ENCODE results near the gene PGM2.
"Not testable (repeated sequence)": the region's sequence is repeated elsewhere in the genome, so short reads cannot be mapped to it uniquely, and the experiment has no call there.

The PGM2 gene

DNA sequence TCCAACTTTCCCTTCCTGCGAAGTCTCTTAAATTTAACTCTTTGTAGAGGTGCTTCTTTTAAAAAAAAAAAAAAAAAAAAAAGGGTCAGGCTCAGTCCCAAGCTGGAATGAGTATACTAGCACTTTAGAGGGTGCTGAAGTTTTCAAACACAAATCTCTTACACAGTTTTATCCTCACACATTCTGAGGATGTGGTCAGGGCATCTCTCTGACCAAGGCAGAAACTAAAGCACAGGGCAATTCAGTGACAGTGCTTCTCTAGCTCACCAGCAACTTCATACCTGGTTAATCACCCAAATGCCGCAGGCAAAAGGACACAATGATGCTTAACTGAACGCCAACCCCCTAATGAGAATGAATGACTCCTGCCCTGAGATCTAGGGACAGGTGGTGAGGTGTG, 9.8 kb upstream of the PGM2 start:
- no peak for DNase-seq (ENCODE audit: low read depth in 1 of 2, low spot score in 1 of 2)

DNA sequence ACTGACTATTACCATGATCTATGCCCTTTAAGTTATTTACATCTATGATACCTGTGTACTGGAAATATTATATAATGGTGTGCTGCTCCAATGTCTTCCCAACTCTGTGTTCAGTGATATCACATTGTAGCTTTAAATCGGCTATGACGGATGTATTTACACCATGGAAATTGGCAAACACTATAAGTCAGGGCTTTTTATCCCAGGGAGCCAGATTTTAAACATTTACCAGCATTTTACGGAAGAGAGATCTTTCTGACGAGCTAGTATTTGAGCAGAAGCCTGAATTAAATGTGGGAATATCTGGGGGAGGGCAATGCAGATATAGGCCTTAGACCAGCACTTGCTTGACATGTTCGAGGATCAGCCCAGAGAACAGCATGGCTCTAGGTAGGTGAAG, 7.7 kb upstream of the PGM2 start:
- DNase-seq (ENCODE audit: low read depth in 1 of 2, low spot score in 1 of 2), result no peak

DNA sequence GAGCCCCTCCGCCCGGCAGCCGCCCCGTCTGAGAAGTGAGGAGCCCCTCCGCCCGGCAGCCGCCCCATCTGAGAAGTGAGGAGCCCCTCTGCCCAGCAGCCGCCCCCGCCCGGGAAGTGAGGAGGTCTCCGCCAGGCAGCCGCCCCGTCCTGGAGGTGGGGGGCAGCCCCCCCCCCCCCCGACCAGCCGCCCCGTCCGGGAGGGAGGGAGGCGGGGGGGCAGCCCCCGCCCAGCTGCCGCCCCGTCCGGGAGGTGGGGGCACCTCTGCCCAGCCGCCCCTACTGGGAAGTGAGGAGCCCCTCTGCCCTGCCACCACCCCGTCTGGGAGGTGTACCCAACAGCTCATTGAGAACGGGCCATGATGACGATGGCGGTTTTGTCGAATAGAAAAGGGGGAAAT, 6.0 kb upstream of the PGM2 start:
- DNase-seq (ENCODE audit: low read depth in 1 of 2, low spot score in 1 of 2), result not testable (repeated sequence)

- DNase-seq (ENCODE audit: low read depth in 1 of 2, low spot score in 1 of 2), result no peak
Observed at GRCh38 chr4:37821953-37822605, 4.4 kb upstream of the PGM2 start.

DNA sequence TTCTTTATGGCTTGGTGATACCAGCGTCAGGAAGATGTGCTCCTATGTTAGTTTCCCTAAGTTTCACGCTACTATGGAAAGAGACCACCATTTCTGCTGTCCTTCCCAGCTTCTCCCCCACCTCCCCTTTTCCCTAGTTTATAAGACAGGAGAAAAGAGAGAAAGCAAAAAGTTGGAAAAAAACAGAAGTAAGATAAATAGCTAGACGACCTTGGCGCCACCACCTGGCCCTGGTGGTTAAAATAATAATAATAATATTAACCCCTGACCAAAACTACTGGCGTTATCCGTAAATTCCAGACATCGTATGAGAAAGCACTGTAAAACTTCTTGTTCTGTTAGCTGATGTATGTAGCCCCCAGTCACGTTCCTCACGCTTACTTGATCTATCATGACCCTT, 985 bp upstream of the PGM2 start:
- not testable (repeated sequence) for DNase-seq (ENCODE audit: low read depth in 1 of 2, low spot score in 1 of 2)

GRCh38 chr4:37825968-37826294, 555 bp upstream of the PGM2 start:
- no peak for DNase-seq (ENCODE audit: low read depth in 1 of 2, low spot score in 1 of 2)

DNA sequence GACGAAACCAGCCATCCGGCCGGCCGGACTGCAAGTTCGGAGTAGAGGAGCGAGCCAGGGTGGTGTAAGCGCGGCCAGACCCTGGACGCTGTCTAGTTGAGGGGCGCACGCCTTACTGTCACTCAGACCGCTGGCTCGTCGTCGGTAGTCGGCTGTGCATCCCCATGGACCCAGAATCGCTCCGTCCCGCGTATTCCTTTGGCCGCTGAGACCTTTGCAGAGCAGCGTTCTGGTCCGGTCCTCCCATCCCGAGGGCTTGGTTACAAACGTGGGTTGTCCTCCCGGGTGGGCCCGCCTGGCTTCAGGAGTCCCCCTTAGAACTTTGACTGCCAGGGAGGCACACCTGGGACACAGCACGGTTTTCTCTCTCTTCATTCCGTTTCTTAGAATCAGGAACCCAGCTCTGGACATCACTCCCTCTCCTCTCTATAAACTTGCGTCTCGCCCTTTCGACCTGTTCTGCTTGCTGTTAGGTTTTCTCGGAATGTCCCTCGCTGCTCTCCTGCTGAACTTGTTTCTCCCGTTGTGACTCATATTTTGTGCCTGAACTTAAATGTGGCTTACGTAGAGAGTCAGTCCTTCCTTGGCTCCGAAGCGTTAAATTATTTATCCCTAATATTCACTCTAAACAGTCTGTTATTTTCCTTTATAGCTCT, 672 bp downstream of the PGM2 start:
- no peak for DNase-seq (ENCODE audit: low read depth in 1 of 2, low spot score in 1 of 2)

DNA sequence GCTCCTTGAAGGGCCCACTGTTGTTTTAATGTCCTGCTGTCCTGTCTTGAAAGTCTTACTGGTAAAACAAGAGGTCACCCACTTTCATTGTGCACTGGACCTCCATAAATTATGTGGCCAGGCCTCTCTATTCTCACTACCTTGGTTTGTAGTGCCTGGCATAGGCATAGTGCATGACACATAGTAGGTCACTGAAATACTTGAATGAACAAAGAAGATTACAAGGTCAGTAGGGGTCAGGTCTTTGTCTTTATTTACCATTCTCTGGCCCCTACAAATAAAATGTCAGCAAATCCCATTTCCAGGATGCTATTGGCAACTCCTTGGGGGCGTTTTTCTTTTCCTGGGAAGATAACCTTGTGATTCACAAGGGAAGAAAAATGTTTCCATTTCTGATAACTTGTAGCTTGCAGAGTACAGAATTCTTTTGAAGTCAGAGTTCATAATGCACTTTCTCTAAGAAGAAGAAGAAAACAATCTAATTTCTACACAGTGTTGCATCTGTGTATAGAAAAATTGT, 1.4 kb downstream of the PGM2 start:
- DNase-seq (ENCODE audit: low read depth in 1 of 2, low spot score in 1 of 2), result no peak

- no peak for DNase-seq (ENCODE audit: low read depth in 1 of 2, low spot score in 1 of 2)
Observed at GRCh38 chr4:37828843-37829242, 2.4 kb downstream of the PGM2 start.

DNA sequence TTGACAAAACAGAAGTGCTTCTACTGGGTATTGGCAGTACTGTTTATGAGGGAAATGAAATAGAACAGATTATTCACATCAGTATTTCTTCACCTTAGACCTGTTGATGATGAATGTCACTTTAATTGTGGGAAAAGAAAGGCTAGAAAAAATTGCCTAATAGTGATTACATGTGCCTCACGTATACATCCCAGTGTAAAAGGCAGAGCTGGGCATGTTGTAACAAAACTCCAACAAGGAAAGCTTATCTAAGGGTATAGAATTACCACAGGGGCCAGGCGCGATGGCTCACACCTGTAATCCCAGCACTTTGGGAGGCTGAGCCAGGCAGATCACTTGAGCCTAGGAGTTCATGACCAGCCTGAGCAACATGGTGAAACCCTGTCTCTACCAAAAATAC, 4.2 kb downstream of the PGM2 start:
- DNase-seq (ENCODE audit: low read depth in 1 of 2, low spot score in 1 of 2), result no peak

GRCh38 chr4:37835031-37835430, 8.5 kb downstream of the PGM2 start:
- no peak for DNase-seq (ENCODE audit: low read depth in 1 of 2, low spot score in 1 of 2)

DNA sequence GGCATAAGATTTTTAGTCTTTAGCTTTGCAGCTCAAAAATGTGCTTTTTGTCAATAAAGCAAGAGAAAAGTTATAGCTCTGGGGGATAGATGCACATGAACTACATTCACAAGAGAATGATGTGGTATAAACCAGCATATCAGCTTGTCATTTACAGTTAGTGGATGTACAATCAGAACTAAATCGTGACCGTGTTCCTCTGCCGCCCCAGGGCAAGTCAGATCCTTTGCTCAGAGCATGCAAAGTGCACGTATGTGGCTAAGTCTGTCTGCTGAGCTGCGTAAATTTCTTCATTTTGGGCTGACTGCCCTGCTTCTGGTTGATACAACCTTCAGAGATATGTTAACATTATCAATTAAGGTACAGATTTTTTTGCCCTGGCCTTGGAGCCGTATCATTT, 9.3 kb downstream of the PGM2 start:
- DNase-seq (ENCODE audit: low read depth in 1 of 2, low spot score in 1 of 2), result no peak

GRCh38 chr4:37836274-37836673, 9.8 kb downstream of the PGM2 start:
- no peak for DNase-seq (ENCODE audit: low read depth in 1 of 2, low spot score in 1 of 2)

GRCh38 chr4:37836838-37837440, 10.5 kb downstream of the PGM2 start:
- DNase-seq (ENCODE audit: low read depth in 1 of 2, low spot score in 1 of 2), result no peak

GRCh38 chr4:37837446-37837845, 11.0 kb downstream of the PGM2 start:
- DNase-seq (ENCODE audit: low read depth in 1 of 2, low spot score in 1 of 2), result no peak

DNA sequence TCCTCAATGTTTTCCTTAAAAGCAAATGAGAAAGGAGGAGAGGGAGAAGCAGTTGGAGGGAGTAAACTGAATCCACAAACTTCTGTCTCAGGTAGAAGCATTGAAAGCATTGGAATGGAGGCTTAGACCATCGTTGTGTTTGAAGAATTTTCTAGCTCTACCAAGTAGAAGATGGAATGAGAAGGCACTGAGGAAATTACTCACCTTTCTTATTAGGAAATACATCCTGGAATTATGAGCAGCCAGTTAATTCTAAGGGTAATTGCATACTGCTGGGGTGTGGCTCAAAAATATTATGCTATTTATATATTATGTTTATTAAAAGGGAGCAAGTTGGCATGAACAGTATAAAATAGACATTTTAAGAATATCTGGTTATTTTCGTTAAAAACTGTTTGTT, 12.9 kb downstream of the PGM2 start:
- DNase-seq (ENCODE audit: low read depth in 1 of 2, low spot score in 1 of 2), result no peak

- no peak for DNase-seq (ENCODE audit: low read depth in 1 of 2, low spot score in 1 of 2)
Observed at GRCh38 chr4:37844204-37844603, 17.7 kb downstream of the PGM2 start.

DNA sequence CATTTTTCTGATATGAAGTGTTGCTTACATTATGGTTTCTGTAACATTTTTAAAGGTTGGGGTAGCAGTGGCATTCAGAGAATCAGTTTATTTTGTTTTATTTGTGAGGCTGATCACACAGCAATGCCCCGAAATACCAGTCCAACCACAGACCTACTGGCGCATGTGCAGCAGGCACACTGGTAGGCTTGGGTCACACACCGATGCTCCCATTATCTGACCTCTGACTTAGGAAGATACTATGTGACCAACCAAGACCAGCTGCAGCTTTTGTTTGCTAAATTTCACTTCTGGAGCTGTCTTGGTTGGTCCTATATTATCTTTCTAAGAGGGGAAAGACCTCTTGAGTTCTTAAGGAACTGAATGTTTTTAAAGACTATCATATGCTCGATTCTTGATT, 18.7 kb downstream of the PGM2 start:
- no peak for DNase-seq (ENCODE audit: low read depth in 1 of 2, low spot score in 1 of 2)

GRCh38 chr4:37847311-37847884, 20.9 kb downstream of the PGM2 start:
- no peak for DNase-seq (ENCODE audit: low read depth in 1 of 2, low spot score in 1 of 2)

GRCh38 chr4:37852376-37852775, 25.9 kb downstream of the PGM2 start:
- DNase-seq (ENCODE audit: low read depth in 1 of 2, low spot score in 1 of 2), result no peak

DNA sequence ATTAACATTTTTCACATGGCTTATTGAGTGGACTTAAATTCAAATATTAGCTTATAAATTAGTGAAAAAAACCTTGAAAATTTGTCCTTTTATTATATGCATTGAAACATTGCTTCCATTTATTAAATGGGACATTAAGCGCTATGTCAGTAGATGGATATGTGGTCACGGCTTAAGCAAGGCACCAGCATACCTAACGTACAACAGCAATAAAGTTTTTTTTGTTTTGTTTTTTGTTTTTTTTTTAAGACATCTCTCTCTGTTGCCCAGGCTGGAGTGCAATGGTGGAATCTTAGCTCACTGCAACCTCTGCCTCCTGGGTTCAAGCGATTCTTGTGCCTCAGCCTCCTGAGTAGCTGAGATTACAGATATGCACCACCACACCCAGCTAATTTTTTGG, 31.6 kb downstream of the PGM2 start:
- DNase-seq (ENCODE audit: low read depth in 1 of 2, low spot score in 1 of 2), result no peak

DNA sequence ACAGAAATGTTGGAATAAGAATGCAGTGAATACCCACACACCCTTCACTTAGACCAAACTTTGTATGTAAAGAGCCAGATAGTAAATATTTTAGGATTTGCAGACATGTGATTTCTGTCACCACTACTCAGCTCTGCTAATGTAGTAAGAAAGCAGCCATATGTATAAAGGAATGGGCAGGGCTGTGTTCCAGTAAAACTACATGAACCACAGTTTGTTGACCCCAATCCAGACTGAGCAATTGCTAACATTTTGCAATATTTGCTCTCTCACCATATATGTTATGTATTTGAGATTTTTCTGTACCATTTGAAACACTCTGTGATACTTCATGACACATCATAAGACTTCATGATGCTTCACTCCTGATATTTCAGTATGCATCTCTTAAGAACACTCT, 32.4 kb downstream of the PGM2 start:
- no peak for DNase-seq (ENCODE audit: low read depth in 1 of 2, low spot score in 1 of 2)

Data from activated CD4-positive, alpha-beta T cell treated with anti-CD3 and anti-CD28 coated beads, Interleukin-2, amount 50 U/mL, for 24 hours (primary cell).